OCI-LY7 (cell line): ENCODE results near the gene PPP6C.

Experiments
- CTCF ChIP-seq: fragments of 200-600 bp; sonication (generic); conservative IDR thresholded peaks from 2 replicates; pipeline ENCODE4 v1.5.1; 2014; ENCODE audit warnings: mild to moderate bottlenecking, antibody characterized with exemption, low read length, moderate library complexity, mixed read lengths
- EZH2phosphoT487 ChIP-seq: fragments of 200-600 bp; sonication (generic); IDR thresholded peaks from 2 replicates; pipeline ENCODE4 v1.6.1; 2018; ENCODE audit warnings: low read depth, borderline replicate concordance, mild to moderate bottlenecking, mixed run types, antibody characterized with exemption, low read length, moderate library complexity, mixed read lengths

GRCh38 chr9:125235804-125236519, 46.4 kb upstream of the PPP6C start:
- TF ChIP-seq CTCF, result no peak
- no peak for TF ChIP-seq EZH2phosphoT487
